HG03159 (cell line): ENCODE results near the gene MYO5B.
A peak's percentile ranks its signal among the peaks of the same experiment; 100 is the strongest.
"Not testable (repeated sequence)": the region's sequence is repeated elsewhere in the genome, so short reads cannot be mapped to it uniquely, and the experiment has no call there.

ENCODE experiments used
- ATAC-seq: cut with Tn5 transposase; IDR thresholded peaks from one replicate; pipeline ENCODE4 v1.9.1; 2021; ENCODE audit warnings: mild to moderate bottlenecking, moderate library complexity; ENCODE audit not compliant: unreplicated experiment

Gene MYO5B

DNA sequence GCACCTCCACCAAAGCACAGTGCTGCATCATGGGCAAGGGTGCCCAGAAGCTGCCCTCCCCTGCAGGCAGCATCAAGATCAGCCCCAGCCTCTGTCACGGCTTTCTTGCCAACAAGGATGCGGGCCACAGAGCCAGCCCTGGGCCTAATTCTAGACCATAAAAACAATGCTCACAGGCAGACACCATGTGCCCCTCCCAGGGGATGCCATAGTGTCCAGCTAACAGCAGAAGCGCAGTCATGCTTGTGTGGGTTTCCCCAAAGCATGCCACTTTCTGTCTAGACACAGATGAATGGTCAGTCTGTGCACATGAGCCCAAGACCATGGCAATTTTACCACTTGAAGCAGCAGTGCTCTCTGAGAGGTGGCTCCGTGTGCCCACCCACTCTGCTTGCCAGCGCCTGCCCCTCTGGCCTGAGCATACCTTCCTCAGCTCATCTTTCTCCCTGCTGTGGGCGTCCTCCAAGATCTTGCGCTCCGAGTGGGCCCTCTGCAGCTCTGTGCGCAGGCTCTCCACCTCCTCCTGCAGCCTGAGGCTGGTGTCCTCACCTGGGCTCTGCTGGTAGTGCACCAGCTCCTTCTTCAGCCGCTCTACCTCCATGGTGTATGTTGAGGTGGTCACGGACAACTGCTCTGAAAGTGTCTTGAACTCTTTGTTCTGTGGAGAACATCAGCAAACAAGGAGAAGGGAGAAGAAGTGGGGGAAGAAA lies 300.3 kb downstream of the MYO5B start:
- ATAC-seq = no peak

GRCh38 chr18:49893036-49893435 lies 301.9 kb downstream of the MYO5B start:
- ATAC-seq = no peak

- no peak for ATAC-seq
Observed at GRCh38 chr18:49892148-49892924, 302.6 kb downstream of the MYO5B start.

DNA sequence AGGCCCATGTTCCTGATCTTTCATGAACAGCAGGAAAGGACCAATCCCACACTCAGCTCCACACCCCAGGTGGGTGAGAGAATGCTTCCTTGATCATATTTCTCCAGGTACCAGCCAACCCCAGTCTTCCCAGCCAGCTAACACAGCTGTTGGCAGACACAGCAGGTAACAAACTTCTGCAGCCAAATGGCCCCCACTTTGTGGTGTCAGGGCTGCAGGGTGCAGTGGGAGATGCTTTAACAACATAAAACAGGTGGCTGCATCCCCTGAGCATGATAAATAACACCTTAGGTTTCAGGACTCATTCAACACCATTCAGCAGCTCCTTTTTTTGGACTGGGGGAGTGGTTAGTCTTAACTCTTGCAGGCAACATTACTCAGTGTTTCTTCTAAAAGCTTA lies 304.9 kb downstream of the MYO5B start:
- ATAC-seq = no peak

GRCh38 chr18:49889552-49889951 lies 305.4 kb downstream of the MYO5B start:
- ATAC-seq = not testable (repeated sequence)

GRCh38 chr18:49886891-49887764 lies 307.8 kb downstream of the MYO5B start:
- no peak for ATAC-seq

DNA sequence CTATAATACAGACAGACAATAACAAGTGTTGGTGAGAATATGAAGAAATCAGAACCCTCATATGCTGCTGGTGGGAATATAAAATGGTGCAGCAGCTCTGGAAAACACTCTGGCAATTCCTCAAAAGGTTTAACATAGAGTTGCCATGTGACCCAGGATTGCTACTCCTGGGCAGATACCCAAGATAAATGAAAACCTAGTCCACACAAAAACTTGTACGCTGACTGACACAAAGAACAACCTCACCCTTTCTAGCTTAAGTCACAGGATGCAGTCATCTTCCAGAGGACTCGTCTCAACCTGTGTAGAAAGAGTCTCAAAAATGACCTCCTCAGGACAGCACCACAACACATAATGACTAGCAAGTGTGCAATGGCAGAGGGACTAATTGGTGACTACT lies 310.0 kb downstream of the MYO5B start:
- ATAC-seq = no peak

DNA sequence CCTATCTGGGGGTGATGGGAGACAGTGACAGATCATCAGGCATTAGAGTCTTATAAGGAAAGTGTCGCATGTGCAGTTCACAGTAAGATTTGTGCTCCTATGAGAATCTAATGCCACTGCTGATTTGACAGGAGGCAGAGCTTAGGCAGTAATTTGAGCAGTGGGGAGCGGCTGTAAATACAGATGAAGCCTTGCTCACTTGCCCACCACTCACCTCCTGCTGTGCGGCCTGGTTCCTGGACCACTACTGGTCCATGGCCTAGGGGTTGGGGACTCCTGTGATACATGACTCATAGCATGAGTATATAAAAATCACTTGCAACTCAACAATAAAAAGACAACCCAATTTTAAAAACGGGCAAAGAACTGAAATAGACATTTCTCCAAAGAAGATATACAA lies 310.5 kb downstream of the MYO5B start:
- no peak for ATAC-seq

DNA sequence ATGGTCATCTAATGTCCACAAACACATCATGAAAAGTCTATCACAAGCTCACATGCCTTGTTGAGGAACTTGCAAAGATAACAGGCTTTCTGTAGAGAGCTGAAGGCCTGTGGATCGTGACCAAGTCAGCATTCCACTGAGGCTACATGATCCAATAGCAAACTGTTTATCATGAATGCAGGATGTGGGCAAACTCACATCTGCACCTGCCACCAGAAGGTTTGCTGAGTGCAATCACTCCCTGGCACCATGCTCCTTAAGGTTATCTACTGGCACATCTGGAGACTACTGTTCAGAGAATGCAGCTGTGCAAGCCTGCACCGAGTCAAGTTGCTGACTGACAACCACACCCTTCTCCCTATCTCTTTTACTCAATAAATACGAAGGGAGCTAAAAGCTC lies 314.3 kb downstream of the MYO5B start:
- no peak for ATAC-seq

- no peak for ATAC-seq
Observed at GRCh38 chr18:49879271-49879580, 315.7 kb downstream of the MYO5B start.

GRCh38 chr18:49878567-49879270 lies 316.2 kb downstream of the MYO5B start:
- ATAC-seq = no peak

GRCh38 chr18:49878015-49878414 lies 316.9 kb downstream of the MYO5B start:
- ATAC-seq = no peak

GRCh38 chr18:49876536-49876935 lies 318.4 kb downstream of the MYO5B start:
- ATAC-seq = no peak

GRCh38 chr18:49875783-49876182 lies 319.2 kb downstream of the MYO5B start:
- no peak for ATAC-seq

GRCh38 chr18:49875155-49875554 lies 319.8 kb downstream of the MYO5B start:
- ATAC-seq = no peak

- no peak for ATAC-seq
Observed at GRCh38 chr18:49874238-49874637, 320.7 kb downstream of the MYO5B start.

DNA sequence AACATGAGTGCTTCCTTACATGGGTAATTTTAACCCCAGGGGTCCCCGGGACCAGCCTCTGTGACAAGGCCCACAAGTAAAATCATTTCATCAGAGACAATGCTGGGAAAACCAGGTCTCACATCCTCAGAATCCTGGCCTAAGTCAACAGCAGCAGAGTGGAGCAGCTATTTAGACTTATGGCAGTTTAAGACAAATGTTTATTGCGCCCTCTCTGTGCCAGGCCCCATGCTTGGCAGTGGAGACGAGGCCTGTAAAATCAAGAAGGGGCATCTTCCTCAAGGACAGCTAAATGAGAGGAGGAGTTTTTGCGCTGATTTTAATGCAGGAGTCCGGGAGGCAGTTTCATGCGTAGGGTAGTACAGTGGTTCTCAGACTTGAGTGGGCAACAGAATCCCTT lies 325.6 kb downstream of the MYO5B start:
- no peak for ATAC-seq

DNA sequence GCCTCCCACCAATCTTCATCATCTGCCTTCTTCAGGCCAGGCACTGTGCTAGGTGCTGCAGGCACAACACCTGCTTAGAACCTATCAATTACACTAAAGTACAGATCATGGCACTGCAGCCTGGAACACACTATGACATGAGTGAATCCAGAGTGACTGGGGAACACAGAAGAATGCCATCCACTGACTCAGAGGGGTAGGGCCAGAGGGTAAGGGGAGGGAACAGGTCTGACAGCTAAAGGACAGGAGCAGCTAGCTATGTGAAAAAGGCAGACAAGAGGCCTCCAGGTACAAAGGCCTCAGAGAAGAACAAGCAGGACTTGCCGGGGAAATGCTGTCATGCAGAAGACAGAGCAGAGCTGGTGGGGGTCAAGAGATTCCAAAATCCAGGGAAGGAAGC lies 328.3 kb downstream of the MYO5B start:
- no peak for ATAC-seq

DNA sequence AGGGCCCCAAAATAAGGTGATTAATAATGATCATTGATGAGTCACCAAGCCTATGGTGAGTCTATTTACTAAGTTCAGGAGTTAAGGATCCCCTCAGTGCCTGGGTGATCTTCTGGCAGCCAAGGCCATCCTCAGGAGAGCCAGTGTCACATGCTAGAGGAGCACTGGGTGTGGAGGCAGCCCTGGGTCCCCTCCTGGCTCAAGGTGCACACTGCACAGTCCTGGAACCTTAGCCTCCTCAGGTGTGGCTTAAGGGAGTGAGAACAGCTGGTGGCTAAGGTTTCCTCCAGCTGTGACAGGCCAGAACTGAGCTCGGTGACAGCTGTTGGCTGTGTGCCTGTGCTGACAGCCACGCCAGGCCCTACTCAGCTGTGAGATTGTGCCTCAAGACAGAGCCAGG lies 329.5 kb downstream of the MYO5B start:
- ATAC-seq = peak; percentile 60

- no peak for ATAC-seq
Observed at GRCh38 chr18:49863769-49864621, 331.0 kb downstream of the MYO5B start.
